ENCODE measurements around the gene PBRM1. TPM values are rescaled to one million over a fixed set of nuclear protein-coding genes. Genes with fewer than 3 reads are reported as not detected.

The PBRM1 gene
- total and polyA plus RNA-seq, 2 of the 8 experiments (the other 6 are each of a cell fraction or from before 2014, with no cell fraction given) = 19.3 to 65.8 TPM

- H3K79me2 ChIP-seq (ENCODE audit: control insufficient read depth in 1 of 2, insufficient read depth in 2 of 2, low read length in 2 of 2) = no peaks in the 10 kb centered on the region
- peaks cover 6 to 61% (median 22%) of the 10 kb centered on the region in 4 experiments; a peak in 7 of 8 replicates for H3K36me3 ChIP-seq (ENCODE audit: control insufficient read depth in 2 of 4, insufficient read depth in 4 of 4, low read length in 3 of 4)
- no peak overlapping the region for H3K56ac ChIP-seq (replicated peaks; ENCODE audit: insufficient read length, low read depth, low read length)
- no peak overlapping the region for H3K14ac ChIP-seq (ENCODE audit: insufficient read length)
- H4K8ac ChIP-seq (ENCODE audit: extremely low read depth, insufficient read depth, low read length) = no peak overlapping the region
- H2BK12ac ChIP-seq (ENCODE audit: low read depth, low read length) = no peak overlapping the region
- no peaks in the 10 kb centered on the region for H3K9me3 ChIP-seq (ENCODE audit: insufficient read depth in 2 of 2, low read depth in 1 of 2, low read length in 1 of 2)
- no peak overlapping the region for H2AK5ac ChIP-seq (ENCODE audit: low read depth, low read length)
- H3K23me2 ChIP-seq (ENCODE audit: low read depth, low read length) = no peaks in the 10 kb centered on the region
- H2BK20ac ChIP-seq (ENCODE audit: low read length) = no peak overlapping the region
- no peak overlapping the region for H3K18ac ChIP-seq (ENCODE audit: extremely low read depth, low read length)
- ChIA-PET CTCF (ENCODE audit: partially characterized antibody) (no interaction called here), POLR2A (ENCODE audit: partially characterized antibody) (interaction anchor here (1.2 kb wide), 1 partner anchor 44 kb away, joined by 3 read pairs; no protein-coding TSS in a partner anchor)
- H3K23ac ChIP-seq (ENCODE audit: insufficient read length) = no peak overlapping the region
- peaks cover 0 to 2% (median 0%) of the 10 kb centered on the region in 4 experiments; a peak in 1 of 7 replicates for H3K4me1 ChIP-seq (replicated peaks in 1 of 4; ENCODE audit: control insufficient read depth in 3 of 4, insufficient read depth in 4 of 4, low read length in 3 of 4)
- no peaks in the 10 kb centered on the region for H3K27me3 ChIP-seq (replicated peaks in 1 of 4; ENCODE audit: control insufficient read depth in 3 of 4, extremely low read depth in 1 of 4, insufficient read depth in 3 of 4, low read length in 3 of 4)
- H2BK5ac ChIP-seq (ENCODE audit: low read depth, low read length) = no peak overlapping the region
- no peak overlapping the region for H3K4me2 ChIP-seq (ENCODE audit: insufficient read depth in 1 of 2, low read depth in 2 of 2, low read length in 2 of 2)
- H3K9ac ChIP-seq (replicated peaks in 1 of 4; ENCODE audit: extremely low read depth in 1 of 4, low read depth in 3 of 4, low read length in 3 of 4) = no peak overlapping the region
- H2AFZ ChIP-seq (ENCODE audit: low read length) = no peak overlapping the region
- H2BK120ac ChIP-seq (replicated peaks; ENCODE audit: low read depth, low read length) = no peak overlapping the region
- H3K79me1 ChIP-seq (ENCODE audit: low read depth, low read length) = no peaks in the 10 kb centered on the region
- FAIRE-seq (no peak), DNase-seq (ENCODE audit: low read depth in 1 of 2, low spot score in 2 of 2) (no peak)
- no peaks in the 10 kb centered on the region for H4K20me1 ChIP-seq (replicated peaks in 1 of 2; ENCODE audit: control insufficient read depth in 1 of 2, insufficient read depth in 2 of 2, low read length in 2 of 2)
- no peak overlapping the region for H2BK15ac ChIP-seq (ENCODE audit: low read length)
- no peak overlapping the region for H3K27ac ChIP-seq (ENCODE audit: low read depth, low read length)
- no peak overlapping the region for H4K91ac ChIP-seq (replicated peaks; ENCODE audit: insufficient read length, low read length)
- H3K4ac ChIP-seq (replicated peaks; ENCODE audit: insufficient read length, low read depth, low read length) = no peak overlapping the region
- no peak overlapping the region for H4K5ac ChIP-seq (ENCODE audit: insufficient read length, low read depth, low read length)
- H3K4me3 ChIP-seq (ENCODE audit: extremely low read depth in 1 of 4, insufficient read depth in 2 of 4, low read depth in 3 of 4, low read length in 4 of 4) = no peak overlapping the region
- TF ChIP-seq CTCF (IDR thresholded peaks at IDR 0.05; ENCODE audit: control extremely low read depth in 1 of 3, insufficient read depth in 1 of 3, low read depth in 1 of 3, low read length in 3 of 3) (no peak), TAF1 (IDR thresholded peaks at IDR 0.05; ENCODE audit: low read depth, low read length) (no peak), JUND (IDR thresholded peaks at IDR 0.05; ENCODE audit: low read length) (no peak), RNF2 (IDR thresholded peaks at IDR 0.05; ENCODE audit: borderline replicate concordance, low read depth, low read length, missing control alignments, poor library complexity, severe bottlenecking) (no peak), TAF7 (optimal IDR thresholded peaks at IDR 0.05; ENCODE audit: borderline replicate concordance, low read depth, low read length) (no peak), SIN3A (conservative IDR thresholded peaks at IDR 0.05 in 1 of 2, IDR thresholded peaks at IDR 0.05 in 1 of 2; ENCODE audit: low read depth in 1 of 2, low read length in 2 of 2) (no peak), SAP30 (IDR thresholded peaks at IDR 0.05; ENCODE audit: insufficient read depth, insufficient replicate concordance, low read length) (no peak), CREB1 (IDR thresholded peaks at IDR 0.05) (no peak), GABPA (IDR thresholded peaks at IDR 0.05; ENCODE audit: borderline replicate concordance, insufficient read depth, low read length) (no peak), CBX5 (IDR thresholded peaks at IDR 0.05; ENCODE audit: low read depth, low read length) (no peak), ZNF274 (IDR thresholded peaks at IDR 0.05; ENCODE audit: borderline replicate concordance, extremely low read depth, low read length) (no peak), MAX (IDR thresholded peaks at IDR 0.05) (no peak)
These were observed 34.1 kb downstream of the PBRM1 start for GRCh38 chr3:52651592-52651991.

Data from H1 (cell line).